H9 (cell line): ENCODE results near the gene SEMA6A. TPM values are rescaled to one million over a fixed set of nuclear protein-coding genes. Genes with fewer than 3 reads are reported as not detected.

ENCODE experiments used
- DNase-seq: peaks from one replicate; pipeline ENCODE4 v3.0.0-alpha.2; 2017
- H2AFZ ChIP-seq: one replicate; pipeline ENCODE4 v1.6.1; 2013; ENCODE audit warnings: mild to moderate bottlenecking, low read length, control low read depth, moderate library complexity
- H2AK5ac ChIP-seq: 2 replicates; pipeline ENCODE4 v1.6.1; 2013; ENCODE audit warnings: low read length, control low read depth, mixed read lengths; ENCODE audit not compliant: insufficient read length
- H2BK120ac ChIP-seq: one replicate; pipeline ENCODE4 v1.6.1; 2013; ENCODE audit warnings: low read depth, mild to moderate bottlenecking, low read length, control low read depth, inconsistent platforms; ENCODE audit not compliant: poor library complexity, severe bottlenecking
- H2BK12ac ChIP-seq: 2 replicates; pipeline ENCODE4 v1.6.1; 2013; ENCODE audit warnings: low read length, control low read depth, mixed read lengths, low read depth; ENCODE audit not compliant: insufficient read length
- H2BK15ac ChIP-seq: 2 replicates; pipeline ENCODE4 v1.6.1; 2013; ENCODE audit warnings: low read depth, low read length, control low read depth
- H2BK20ac ChIP-seq: one replicate; pipeline ENCODE4 v1.6.1; 2013; ENCODE audit warnings: low read depth, mild to moderate bottlenecking, low read length, control low read depth, inconsistent platforms; ENCODE audit not compliant: poor library complexity, severe bottlenecking
- H2BK5ac ChIP-seq: 2 replicates; pipeline ENCODE4 v1.6.1; 2013; ENCODE audit warnings: low read length, control low read depth, mixed read lengths; ENCODE audit not compliant: insufficient read length
- H3K14ac ChIP-seq: 2 replicates; pipeline ENCODE4 v1.6.1; 2013; ENCODE audit warnings: low read length, control low read depth; ENCODE audit not compliant: insufficient read depth
- H3K18ac ChIP-seq: 2 replicates; pipeline ENCODE4 v1.6.1; 2013; ENCODE audit warnings: low read depth, mild to moderate bottlenecking, mixed read lengths, low read length, control low read depth; ENCODE audit not compliant: insufficient read length
- H3K23ac ChIP-seq: 2 replicates; pipeline ENCODE4 v1.6.1; 2013; ENCODE audit warnings: low read length, control low read depth, mixed read lengths, low read depth; ENCODE audit not compliant: insufficient read length
- H3K23me2 ChIP-seq: 2 replicates; pipeline ENCODE4 v1.6.1; 2013; ENCODE audit warnings: low read depth, mild to moderate bottlenecking, mixed read lengths, low read length, control low read depth; ENCODE audit not compliant: insufficient read length, poor library complexity, severe bottlenecking
- H3K27ac ChIP-seq: 2 replicates; pipeline ENCODE4 v1.5.1; 2013; ENCODE audit warnings: low read length, control low read depth, mixed read lengths, low read depth; ENCODE audit not compliant: insufficient read length
- H3K27me3 ChIP-seq: 2 replicates; pipeline ENCODE4 v1.6.1; 2013; ENCODE audit warnings: low read length, control low read depth, inconsistent platforms; ENCODE audit not compliant: insufficient read depth
- H3K4ac ChIP-seq: 2 replicates; pipeline ENCODE4 v1.6.1; 2013; ENCODE audit warnings: low read depth, mild to moderate bottlenecking, control low read depth, inconsistent platforms, low read length, moderate library complexity
- H3K4me1 ChIP-seq: 2 replicates; pipeline ENCODE4 v1.6.1; 2013; ENCODE audit warnings: low read length, control low read depth, inconsistent platforms; ENCODE audit not compliant: insufficient read depth
- H3K4me2 ChIP-seq: 2 replicates; pipeline ENCODE4 v1.6.1; 2013; ENCODE audit warnings: low read length, control low read depth, mixed read lengths; ENCODE audit not compliant: insufficient read length, insufficient read depth
- H3K56ac ChIP-seq: 2 replicates; pipeline ENCODE4 v1.6.1; 2013; ENCODE audit warnings: low read depth, mild to moderate bottlenecking, mixed read lengths, low read length, control low read depth; ENCODE audit not compliant: insufficient read length
- H3K79me1 ChIP-seq: 2 replicates; pipeline ENCODE4 v1.6.1; 2013; ENCODE audit warnings: low read depth, mild to moderate bottlenecking, moderate library complexity, low read length, control low read depth, inconsistent platforms; ENCODE audit not compliant: insufficient read depth, poor library complexity, severe bottlenecking
- H3K79me2 ChIP-seq: 2 replicates; pipeline ENCODE4 v1.6.1; 2013; ENCODE audit warnings: low read length, control low read depth, inconsistent platforms; ENCODE audit not compliant: insufficient read depth
- H3K9ac ChIP-seq: 2 replicates; pipeline ENCODE4 v1.6.1; 2013; ENCODE audit warnings: low read length, control low read depth, mixed read lengths; ENCODE audit not compliant: insufficient read length; ENCODE audit errors: extremely low read depth
- H3K9me3 ChIP-seq: one replicate; pipeline ENCODE4 v1.6.1; 2013; ENCODE audit warnings: low read depth, low read length, inconsistent platforms; ENCODE audit not compliant: control insufficient read depth
- H3T11ph ChIP-seq: one replicate; pipeline ENCODE4 v1.6.1; 2013; ENCODE audit warnings: mild to moderate bottlenecking, low read length, control low read depth, inconsistent platforms
- H4K20me1 ChIP-seq: one replicate; pipeline ENCODE4 v1.6.1; 2013; ENCODE audit not compliant: control insufficient read depth, insufficient read length, insufficient read depth
- H4K5ac ChIP-seq: 2 replicates; pipeline ENCODE4 v1.6.1; 2013; ENCODE audit warnings: low read depth, mild to moderate bottlenecking, mixed read lengths, low read length, control low read depth; ENCODE audit not compliant: insufficient read length
- H4K8ac ChIP-seq: replicated peaks from 2 replicates; pipeline ENCODE4 v1.6.1; 2013; ENCODE audit warnings: low read length, control low read depth, mixed read lengths, low read depth; ENCODE audit not compliant: insufficient read length
- H4K91ac ChIP-seq: 2 replicates; pipeline ENCODE4 v1.6.1; 2013; ENCODE audit warnings: low read depth, mild to moderate bottlenecking, moderate library complexity, mixed read lengths, low read length, control low read depth; ENCODE audit not compliant: insufficient read length
- H3K27ac Mint-ChIP-seq, 3 experiments: 2 replicates in 2 of 3; 3 replicates in 1 of 3; pipeline ENCODE4 v1.8.0; 2020 to 2021; ENCODE audit warnings: mixed read lengths in 3 of 3, mild to moderate bottlenecking in 1 of 3, moderate library complexity in 1 of 3
- H3K27me3 Mint-ChIP-seq: 2 replicates; pipeline ENCODE4 v1.8.0; 2021; ENCODE audit warnings: low read depth, mild to moderate bottlenecking, moderate library complexity, mixed read lengths
- H3K36me3 Mint-ChIP-seq, 3 experiments: 2 replicates in 2 of 3; 3 replicates in 1 of 3; pipeline ENCODE4 v1.8.0; 2020 to 2021; ENCODE audit warnings: low read depth in 3 of 3, mixed read lengths in 3 of 3; ENCODE audit not compliant: insufficient read depth in 1 of 3
- H3K4me1 Mint-ChIP-seq, 2 experiments: 2 replicates each; pipeline ENCODE4 v1.8.0; 2020; ENCODE audit warnings: mixed read lengths in 2 of 2
- H3K4me3 Mint-ChIP-seq, 2 experiments: 2 replicates in 1 of 2; 3 replicates in 1 of 2; pipeline ENCODE4 v1.8.0; 2020 to 2021; ENCODE audit warnings: mild to moderate bottlenecking in 2 of 2, mixed read lengths in 2 of 2, moderate library complexity in 1 of 2
- H3K9me3 Mint-ChIP-seq, 2 experiments: 2 replicates in 1 of 2; 3 replicates in 1 of 2; pipeline ENCODE4 v1.8.0; 2020; ENCODE audit warnings: mild to moderate bottlenecking in 2 of 2, mixed read lengths in 2 of 2, moderate library complexity in 1 of 2
- CTCF ChIP-seq: fragments of 200-600 bp; sonication (generic); conservative IDR thresholded peaks from 3 replicates; pipeline ENCODE4 v1.8.0; 2021; ENCODE audit warnings: antibody characterized with exemption, mild to moderate bottlenecking
- whole genome bisulfite sequencing: extraction: QIAGEN DNeasy Blood & Tissue Kit; methylation state at CpG from one replicate; pipeline ENCODE4 v1.1.7; 2013; ENCODE audit warnings: missing lambda C conversion rate, low lambda C conversion rate, mixed read lengths; ENCODE audit not compliant: insufficient read length; ENCODE audit errors: extremely low coverage; 5-methylcytosine and 5-hydroxymethylcytosine counted together
- total RNA-seq: library from RNA; stranded (reverse); gene quantifications from 2 replicates; pipeline ENCODE4 v1.2.1, GENCODE V29; 2021

Gene SEMA6A
- total RNA-seq, 1 experiment from 2014 or later, result 354 TPM

DNA sequence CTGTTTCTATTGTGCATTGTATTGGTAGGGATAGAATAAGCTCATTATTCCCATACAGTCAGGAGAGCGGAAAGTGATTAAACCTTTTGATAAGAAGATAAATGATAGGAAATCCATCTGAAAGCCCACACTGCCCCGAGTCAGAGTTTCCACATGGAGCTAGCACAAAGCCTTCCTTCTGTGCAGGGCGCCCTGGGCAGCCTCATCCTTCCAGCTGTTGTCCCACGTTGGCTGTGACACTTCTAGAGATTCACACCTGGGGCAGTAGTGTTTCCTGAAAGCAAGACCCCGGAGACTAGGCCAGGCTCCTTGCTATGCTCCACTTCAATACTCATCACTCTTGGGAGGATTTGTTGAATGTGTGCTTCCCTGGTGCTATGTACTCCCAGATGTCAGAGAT, 172.4 kb downstream of the SEMA6A start:
- H4K8ac ChIP-seq, result no peak overlapping the region
- H3K79me2 ChIP-seq, result no peaks in the 10 kb centered on the region; the same call in 1 of the 2 replicates
- H3K79me1 ChIP-seq, result no peaks in the 10 kb centered on the region
- no peak overlapping the region for H2BK5ac ChIP-seq
- no peak overlapping the region for H3K9ac ChIP-seq
- H2BK15ac ChIP-seq, result no peak overlapping the region
- Mint-ChIP-seq H3K27ac (no peak overlapping the region), H3K27me3 (no peaks in the 10 kb centered on the region), H3K9me3 (no peaks in the 10 kb centered on the region), H3K4me3 (no peak overlapping the region), H3K4me1 (peaks cover 0 to 5% of the 10 kb centered on the region in 2 experiments; a peak in 1 of 4 replicates), H3K36me3 (no peaks in the 10 kb centered on the region)
- DNase-seq, result no peak
- no CpG with 5 or more reads among the region's 5 CpGs for WGBS
- H3K4me2 ChIP-seq, result no peak overlapping the region
- H4K20me1 ChIP-seq, result no peaks in the 10 kb centered on the region
- no peaks in the 10 kb centered on the region for H3K23me2 ChIP-seq
- no peak overlapping the region for H2BK12ac ChIP-seq
- TF ChIP-seq CTCF, result no peak
- H3K4me1 ChIP-seq, result no peaks in the 10 kb centered on the region
- no peak overlapping the region for H4K5ac ChIP-seq
- H2BK20ac ChIP-seq, result no peak overlapping the region
- H2AK5ac ChIP-seq, result no peak overlapping the region
- H3K9me3 ChIP-seq, result no peaks in the 10 kb centered on the region
- no peak overlapping the region for H3K4ac ChIP-seq
- H3K23ac ChIP-seq, result no peak overlapping the region
- no peaks in the 10 kb centered on the region for H3K27me3 ChIP-seq
- H3K14ac ChIP-seq, result no peak overlapping the region
- no peak overlapping the region for H3T11ph ChIP-seq
- H3K56ac ChIP-seq, result no peak overlapping the region
- H3K27ac ChIP-seq, result no peak overlapping the region
- no peak overlapping the region for H3K18ac ChIP-seq
- H2BK120ac ChIP-seq, result no peak overlapping the region
- no peak overlapping the region for H4K91ac ChIP-seq
- H2AFZ ChIP-seq, result no peak overlapping the region
